CD14-positive monocyte (primary cell): ENCODE results near the gene SHBG. TPM values are rescaled to one million over a fixed set of nuclear protein-coding genes. Genes with fewer than 3 reads are reported as not detected.

Experiments
- DNase-seq, 3 donors: peaks; one replicate each; pipeline ENCODE4 v3.0.0-alpha.2; 2011 to 2022
- H2AFZ ChIP-seq: 2 replicates; pipeline ENCODE4 v1.6.0; 2012; ENCODE audit warnings: mild to moderate bottlenecking, low read depth, low read length, inconsistent platforms; ENCODE audit not compliant: insufficient read depth, poor library complexity, severe bottlenecking
- H3K27ac ChIP-seq, 2 donors: 1 replicate in 1 of 2; 2 replicates in 1 of 2; pipeline ENCODE4 v1.5.1; 2012 to 2013; ENCODE audit warnings: low read length in 2 of 2, control low read depth in 1 of 2, inconsistent platforms in 1 of 2, low read depth in 1 of 2, mild to moderate bottlenecking in 1 of 2
- H3K27me3 ChIP-seq, 2 donors: one replicate each; pipeline versions ENCODE4 v1.6.0 to v1.6.1; 2011 to 2013; ENCODE audit warnings: low read length in 2 of 2; ENCODE audit not compliant: control insufficient read depth in 2 of 2, insufficient read depth in 2 of 2
- H3K36me3 ChIP-seq, 2 donors: replicated peaks in 1 of 2; 1 replicate in 1 of 2; 2 replicates in 1 of 2; pipeline versions ENCODE4 v1.5.1 to v1.6.1; 2012 to 2013; ENCODE audit warnings: low read length in 2 of 2, control low read depth in 1 of 2, inconsistent platforms in 1 of 2, mild to moderate bottlenecking in 1 of 2; ENCODE audit not compliant: insufficient read depth in 2 of 2, control insufficient read depth in 1 of 2
- H3K4me1 ChIP-seq, 2 donors: 1 replicate in 1 of 2; 2 replicates in 1 of 2; pipeline versions ENCODE4 v1.5.1 to v1.6.1; 2012 to 2013; ENCODE audit warnings: low read length in 2 of 2, control low read depth in 1 of 2, inconsistent platforms in 1 of 2, mild to moderate bottlenecking in 1 of 2, moderate library complexity in 1 of 2; ENCODE audit not compliant: insufficient read depth in 2 of 2, control insufficient read depth in 1 of 2
- H3K4me2 ChIP-seq: replicated peaks from 2 replicates; pipeline ENCODE3; 2012; ENCODE audit warnings: low read length, moderate library complexity, mild to moderate bottlenecking; ENCODE audit not compliant: poor library complexity, severe bottlenecking; ENCODE audit errors: extremely low read depth
- H3K4me3 ChIP-seq, 3 experiments: fragments of 200-600 bp in 1 of 3; sonication (generic) in 1 of 3; replicated peaks in 1 of 3; 1 replicate in 2 of 3; 2 replicates in 1 of 3; pipeline ENCODE4 v1.5.1; 2011 to 2013; ENCODE audit warnings: low read length in 3 of 3, mild to moderate bottlenecking in 3 of 3, control low read depth in 2 of 3, low read depth in 2 of 3, inconsistent platforms in 1 of 3, moderate library complexity in 1 of 3
- H3K79me2 ChIP-seq: 2 replicates; pipeline ENCODE4 v1.6.0; 2012; ENCODE audit warnings: mild to moderate bottlenecking, control low read depth, inconsistent platforms, low read length, moderate library complexity; ENCODE audit not compliant: insufficient read depth
- H3K9ac ChIP-seq: 2 replicates; pipeline ENCODE4 v1.6.0; 2017; ENCODE audit warnings: low read length, mild to moderate bottlenecking; ENCODE audit not compliant: insufficient read depth, poor library complexity, severe bottlenecking
- H3K9me3 ChIP-seq, 2 donors: replicated peaks in 1 of 2; 1 replicate in 1 of 2; 2 replicates in 1 of 2; pipeline versions ENCODE4 v1.5.1 to v1.6.1; 2012 to 2013; ENCODE audit warnings: low read length in 2 of 2, control low read depth in 1 of 2; ENCODE audit not compliant: control insufficient read depth in 1 of 2, insufficient read depth in 1 of 2
- H4K20me1 ChIP-seq: 2 replicates; pipeline ENCODE4 v1.6.0; 2012; ENCODE audit warnings: mild to moderate bottlenecking, low read length, control low read depth, moderate library complexity; ENCODE audit not compliant: insufficient read depth
- H3K27ac Mint-ChIP-seq, 7 donors: one replicate each; pipeline ENCODE4 v1.8.0; 2020; ENCODE audit warnings: mild to moderate bottlenecking in 7 of 7, mixed read lengths in 7 of 7, moderate library complexity in 6 of 7, inconsistent platforms in 2 of 7
- H3K27me3 Mint-ChIP-seq, 3 donors: one replicate each; pipeline ENCODE4 v1.8.0; 2021 to 2022; ENCODE audit warnings: low read depth in 3 of 3, mild to moderate bottlenecking in 3 of 3, mixed read lengths in 3 of 3, moderate library complexity in 3 of 3, inconsistent platforms in 1 of 3
- H3K36me3 Mint-ChIP-seq, 2 donors: one replicate each; pipeline ENCODE4 v1.8.0; 2020; ENCODE audit warnings: mixed read lengths in 2 of 2, inconsistent platforms in 1 of 2, mild to moderate bottlenecking in 1 of 2
- H3K4me1 Mint-ChIP-seq: one replicate; pipeline ENCODE4 v1.8.0; 2020; ENCODE audit warnings: mild to moderate bottlenecking, mixed read lengths
- H3K4me3 Mint-ChIP-seq, 2 donors: one replicate each; pipeline ENCODE4 v1.8.0; 2020; ENCODE audit warnings: mild to moderate bottlenecking in 2 of 2, mixed read lengths in 2 of 2, moderate library complexity in 1 of 2
- H3K9me3 Mint-ChIP-seq, 7 donors: one replicate each; pipeline ENCODE4 v1.8.0; 2020 to 2022; ENCODE audit warnings: mixed read lengths in 7 of 7, mild to moderate bottlenecking in 6 of 7, moderate library complexity in 6 of 7, inconsistent platforms in 2 of 7
- WGBS: methylation state at CpG from one replicate; pipeline ENCODE4 v1.1.5; 2013; ENCODE audit warnings: missing lambda C conversion rate; ENCODE audit not compliant: insufficient coverage; 5-methylcytosine and 5-hydroxymethylcytosine counted together
- intact Hi-C, 2 donors: fragments of 100-400 bp; cut with micrococcal nuclease; formaldehyde crosslinking; loops; one replicate each; pipeline versions ENCODE4 v1.15.0 to v1.15.1; 2023
- polyA plus RNA-seq, 3 donors: library from polyadenylated mRNA; depleted of rRNA in 1 of 3; unstranded in 2 of 3; stranded (reverse) in 1 of 3; fragments of 300-500 nt in 2 of 3; fragments of >200 nt in 1 of 3; fragmentation: Illumina TruSeq in 2 of 3; gene quantifications; 1 replicate in 2 of 3; 2 replicates in 1 of 3; pipeline ENCODE4 v1.2.3, GENCODE V29; 2012 to 2021
- TF ChIP-seq, protein P1 (sequence below): fragments of 200-600 bp; IDR thresholded peaks from one replicate; pipeline ENCODE4 v1.8.0; 2022; ENCODE audit warnings: antibody characterized with exemption, mild to moderate bottlenecking

SHBG gene
- polyA plus RNA-seq, 3 donors, result 0.43 TPM; not detected in 1

- peaks cover 6 to 11% of the 10 kb centered on the region in 2 donors for H3K36me3 Mint-ChIP-seq
Measured at GRCh38 chr17:7615265-7615747, 14.6 kb upstream of the SHBG start.

DNA sequence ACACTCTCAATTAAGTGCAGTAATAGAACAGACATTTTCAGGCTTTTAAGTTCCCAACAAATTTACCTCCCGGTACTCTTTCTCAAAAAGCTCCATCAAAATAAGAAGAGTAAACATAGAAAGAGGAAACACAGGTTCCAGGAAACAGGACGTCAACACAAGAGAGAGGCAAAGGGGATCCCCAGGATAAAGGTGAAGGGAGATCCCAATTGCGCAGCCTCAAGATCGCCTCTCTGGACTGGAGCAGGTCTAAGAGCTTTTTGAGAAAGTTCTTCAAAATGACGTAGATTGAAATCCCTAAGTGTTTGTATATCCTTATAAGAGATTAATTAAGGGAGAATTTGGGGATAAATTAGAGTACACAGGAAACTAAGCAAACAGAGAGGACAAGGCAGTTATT, 11.3 kb upstream of the SHBG start:
- H3K9me3 Mint-ChIP-seq, result no peaks in the 10 kb centered on the region
- no peak for DNase-seq
- Histone ChIP-seq H4K20me1 (peaks cover 4% of the 10 kb centered on the region), H3K4me2 (no peak overlapping the region), H3K27ac (no peak overlapping the region), H3K79me2 (peaks cover 8% of the 10 kb centered on the region), H3K9ac (no peak overlapping the region), H3K9me3 (no peaks in the 10 kb centered on the region), H3K36me3 (no peaks in the 10 kb centered on the region), H2AFZ (no peak overlapping the region), H3K4me1 (peaks cover 8 to 15% of the 10 kb centered on the region in 2 donors), H3K4me3 (no peak overlapping the region), H3K27me3 (no peaks in the 10 kb centered on the region)
- intact Hi-C loops, result no loop called here
- WGBS, result 100% methylated on average over 1 of the region's 5 CpGs
- TF ChIP-seq, protein P1, sequence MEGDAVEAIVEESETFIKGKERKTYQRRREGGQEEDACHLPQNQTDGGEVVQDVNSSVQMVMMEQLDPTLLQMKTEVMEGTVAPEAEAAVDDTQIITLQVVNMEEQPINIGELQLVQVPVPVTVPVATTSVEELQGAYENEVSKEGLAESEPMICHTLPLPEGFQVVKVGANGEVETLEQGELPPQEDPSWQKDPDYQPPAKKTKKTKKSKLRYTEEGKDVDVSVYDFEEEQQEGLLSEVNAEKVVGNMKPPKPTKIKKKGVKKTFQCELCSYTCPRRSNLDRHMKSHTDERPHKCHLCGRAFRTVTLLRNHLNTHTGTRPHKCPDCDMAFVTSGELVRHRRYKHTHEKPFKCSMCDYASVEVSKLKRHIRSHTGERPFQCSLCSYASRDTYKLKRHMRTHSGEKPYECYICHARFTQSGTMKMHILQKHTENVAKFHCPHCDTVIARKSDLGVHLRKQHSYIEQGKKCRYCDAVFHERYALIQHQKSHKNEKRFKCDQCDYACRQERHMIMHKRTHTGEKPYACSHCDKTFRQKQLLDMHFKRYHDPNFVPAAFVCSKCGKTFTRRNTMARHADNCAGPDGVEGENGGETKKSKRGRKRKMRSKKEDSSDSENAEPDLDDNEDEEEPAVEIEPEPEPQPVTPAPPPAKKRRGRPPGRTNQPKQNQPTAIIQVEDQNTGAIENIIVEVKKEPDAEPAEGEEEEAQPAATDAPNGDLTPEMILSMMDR, result no peak
- no peaks in the 10 kb centered on the region for H3K36me3 Mint-ChIP-seq
- no peak overlapping the region for H3K4me3 Mint-ChIP-seq
- no peak overlapping the region for H3K27ac Mint-ChIP-seq
- H3K27me3 Mint-ChIP-seq, result peaks cover 0 to 5% (median 1%) of the 10 kb centered on the region in 3 donors
- peaks cover 5% of the 10 kb centered on the region for H3K4me1 Mint-ChIP-seq

More at GRCh38 chr17:7615265-7615747, 14.6 kb upstream of the SHBG start:
- H2AFZ ChIP-seq, result peak overlapping the region; percentile 80
- H3K9me3 ChIP-seq, result no peaks in the 10 kb centered on the region
- WGBS, result 8% methylated on average over 14 of the region's 28 CpGs
- peak overlapping the region; percentile 25 for H3K9ac ChIP-seq
- TF ChIP-seq, protein P1, result no peak
- DNase-seq, result no peak
- H3K4me3 Mint-ChIP-seq, result peak overlapping the region; percentile 73 to 84
- peaks cover 0 to 8% of the 10 kb centered on the region in 2 donors for H3K36me3 ChIP-seq
- peaks cover 41% of the 10 kb centered on the region for H3K79me2 ChIP-seq
- H3K4me1 ChIP-seq, result peaks cover 25 to 34% of the 10 kb centered on the region in 2 donors
- peak overlapping the region; percentile 25 to 82 (median 41) for H3K4me3 ChIP-seq
- H3K27me3 ChIP-seq, result no peaks in the 10 kb centered on the region
- no peaks in the 10 kb centered on the region for H3K9me3 Mint-ChIP-seq
- H4K20me1 ChIP-seq, result peaks cover 29% of the 10 kb centered on the region
- intact Hi-C loops, result loop anchor here in 1 of 2 donors (2.0 kb wide), 1 partner anchor 71 kb away; the partner anchor contains the start of gene TP53
- H3K27me3 Mint-ChIP-seq, result peaks cover 0 to 5% (median 1%) of the 10 kb centered on the region in 3 donors
- peaks cover 33% of the 10 kb centered on the region for H3K4me1 Mint-ChIP-seq
- peak overlapping the region; percentile 84 to 93 (median 91) for H3K27ac Mint-ChIP-seq
- peak overlapping the region; percentile 75 for H3K4me2 ChIP-seq
- H3K27ac ChIP-seq, result peak overlapping the region; percentile 73 to 75
